Keratinocyte (primary cell): ENCODE data around the gene CDON. TPM values are rescaled to one million over a fixed set of nuclear protein-coding genes. Genes with fewer than 3 reads are reported as not detected.

Experiments
- DNase-seq: peaks from one replicate; pipeline ENCODE4 v3.0.0-alpha.2; 2011; ENCODE audit warnings: low read depth, missing footprints, low spot score
- FAIRE-seq: peaks from 2 replicates; lab custom pipeline; 2011; peaks lifted over from hg19 to GRCh38; lab: Jason Lieb, UNC
- H2AFZ ChIP-seq: 2 replicates; pipeline ENCODE4 v1.6.0; 2012; ENCODE audit warnings: low read length, control low read depth, inconsistent platforms; ENCODE audit not compliant: control insufficient read depth
- H3K27ac ChIP-seq: 2 replicates; pipeline ENCODE4 v1.5.1; 2011; ENCODE audit warnings: low read length; ENCODE audit not compliant: control insufficient read depth, insufficient read depth
- H3K27me3 ChIP-seq: 3 replicates; pipeline ENCODE4 v1.6.0; 2011; ENCODE audit warnings: low read length; ENCODE audit not compliant: control insufficient read depth, insufficient read depth; ENCODE audit errors: extremely low read depth
- H3K36me3 ChIP-seq, 2 experiments: 2 replicates in 1 of 2; 3 replicates in 1 of 2; pipeline ENCODE4 v1.5.1; 2011; ENCODE audit warnings: low read length in 2 of 2, mild to moderate bottlenecking in 1 of 2; ENCODE audit not compliant: control insufficient read depth in 2 of 2, insufficient read depth in 2 of 2; ENCODE audit errors: extremely low read depth in 1 of 2
- H3K4me1 ChIP-seq: 3 replicates; pipeline ENCODE4 v1.5.1; 2011; ENCODE audit warnings: low read length; ENCODE audit not compliant: control insufficient read depth, insufficient read depth; ENCODE audit errors: extremely low read depth
- H3K4me2 ChIP-seq: 3 replicates; pipeline ENCODE4 v1.6.0; 2011; ENCODE audit warnings: low read depth, low read length; ENCODE audit not compliant: control insufficient read depth, insufficient read depth; ENCODE audit errors: extremely low read depth
- H3K4me3 ChIP-seq, 3 experiments: fragments of 200-600 bp in 1 of 3; sonication (generic) in 1 of 3; 2 replicates in 2 of 3; 3 replicates in 1 of 3; pipeline ENCODE4 v1.5.1; 2011 to 2016; ENCODE audit warnings: low read length in 3 of 3, mild to moderate bottlenecking in 3 of 3, control low read depth in 2 of 3, inconsistent platforms in 1 of 3, low read depth in 1 of 3, mixed read lengths in 1 of 3, mixed run types in 1 of 3, moderate library complexity in 1 of 3; ENCODE audit not compliant: control insufficient read depth in 2 of 3, insufficient read depth in 2 of 3; ENCODE audit errors: extremely low read depth in 1 of 3
- H3K79me2 ChIP-seq: 2 replicates; pipeline ENCODE4 v1.6.0; 2012; ENCODE audit warnings: low read length; ENCODE audit not compliant: control insufficient read depth, insufficient read depth
- H3K9ac ChIP-seq: 3 replicates; pipeline ENCODE4 v1.6.0; 2011; ENCODE audit warnings: low read length; ENCODE audit not compliant: control insufficient read depth, insufficient read depth; ENCODE audit errors: extremely low read depth
- H3K9me1 ChIP-seq: 3 replicates; pipeline ENCODE4 v1.6.0; 2011; ENCODE audit warnings: low read length; ENCODE audit not compliant: control insufficient read depth, insufficient read depth; ENCODE audit errors: extremely low read depth
- H3K9me3 ChIP-seq: 2 replicates; pipeline ENCODE4 v1.5.1; 2012; ENCODE audit warnings: low read depth, low read length; ENCODE audit not compliant: control insufficient read depth
- H4K20me1 ChIP-seq: 3 replicates; pipeline ENCODE4 v1.6.0; 2011; ENCODE audit warnings: low read length; ENCODE audit not compliant: control insufficient read depth, insufficient read depth; ENCODE audit errors: extremely low read depth
- CTCF ChIP-seq, 3 experiments: IDR thresholded peaks in 1 of 3; conservative IDR thresholded peaks in 1 of 3; optimal IDR thresholded peaks in 1 of 3; 2 replicates in 2 of 3; 3 replicates in 1 of 3; pipeline versions ENCODE3 to v1.5.1; 2011; ENCODE audit warnings: low read length in 3 of 3, mild to moderate bottlenecking in 3 of 3, moderate library complexity in 2 of 3, control low read depth in 1 of 3, inconsistent platforms in 1 of 3; ENCODE audit not compliant: insufficient read depth in 2 of 3; ENCODE audit errors: extremely low read depth in 1 of 3
- EZH2 ChIP-seq: IDR thresholded peaks from one replicate; pipeline ENCODE4 v1.6.1; 2012; ENCODE audit warnings: inconsistent platforms, mild to moderate bottlenecking, low read length, moderate library complexity
- dilution Hi-C: fragments of 300-500 bp; cut with MboI; formaldehyde crosslinking; loops from one replicate; pipeline ENCODE4 v1.7.0; 2020; ENCODE audit warnings: low sequenced_read_pairs; ENCODE audit not compliant: extremely low pct_ligation_motif_present
- polyA plus RNA-seq, 5 experiments: library from polyadenylated mRNA; depleted of rRNA in 3 of 5; stranded (reverse) in 3 of 5; stranded (forward) in 1 of 5; unstranded in 1 of 5; fragments of >200 nt; gene quantifications; 1 replicate in 1 of 5; 2 replicates in 3 of 5; 3 replicates in 1 of 5; pipeline versions ENCODE4 v1.2.1 to v1.2.3, GENCODE V29; 2011 to 2012; ENCODE audit warnings: missing spikeins in 2 of 5, low read depth in 1 of 5, low replicate concordance in 1 of 5

The CDON gene
- polyA plus RNA-seq, 1 donor (not counting 4 experiments of a cell fraction or from before 2014, with no cell fraction given) = 1.0 TPM

DNA sequence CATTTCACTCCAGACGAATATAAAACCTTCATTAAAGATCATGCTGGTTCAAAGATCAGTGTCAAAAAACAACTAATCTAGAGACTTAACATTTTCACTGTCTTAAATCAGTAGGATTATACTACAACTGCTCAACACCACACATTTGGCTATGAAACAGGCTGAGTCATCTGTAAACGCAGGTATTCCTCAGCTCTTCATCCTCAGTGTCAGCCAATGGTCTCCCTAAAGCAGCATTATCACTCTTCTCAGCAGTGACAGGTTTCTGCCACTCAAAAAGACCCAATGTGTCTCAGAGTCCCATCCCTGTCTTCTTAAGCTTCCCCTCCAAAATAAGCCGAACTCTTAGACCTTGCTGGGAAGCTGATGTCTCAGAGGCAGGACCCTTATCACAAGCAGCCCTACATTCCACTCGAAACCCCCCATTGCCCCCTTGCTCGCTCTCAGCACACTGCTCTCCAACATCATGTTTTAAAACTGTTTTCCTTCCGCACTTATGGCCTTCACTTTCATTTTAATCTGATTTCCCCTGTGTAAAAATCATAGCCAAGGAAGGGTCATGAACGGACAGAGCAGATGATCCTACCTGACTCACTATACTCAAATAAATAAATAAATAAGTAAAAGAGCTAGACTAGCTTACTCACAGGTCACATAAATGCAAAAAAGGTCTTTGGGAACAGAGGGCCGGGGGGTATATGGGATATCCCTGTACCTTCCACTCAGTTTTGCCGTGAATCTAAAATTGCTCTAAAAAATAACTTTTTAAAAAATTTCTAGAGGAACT lies 23.0 kb downstream of the CDON start:
- H3K4me2 ChIP-seq = no peak overlapping the region
- dilution Hi-C loops = no loop called here
- H3K4me3 ChIP-seq = no peak overlapping the region
- DNase-seq = no peak
- H3K9ac ChIP-seq = no peak overlapping the region
- H2AFZ ChIP-seq = no peak overlapping the region
- H3K9me3 ChIP-seq = no peaks in the 10 kb centered on the region
- H3K27me3 ChIP-seq = no peaks in the 10 kb centered on the region
- no peaks in the 10 kb centered on the region for H3K79me2 ChIP-seq
- H4K20me1 ChIP-seq = no peaks in the 10 kb centered on the region
- no peaks in the 10 kb centered on the region for H3K4me1 ChIP-seq
- no peaks in the 10 kb centered on the region for H3K9me1 ChIP-seq
- FAIRE-seq = no peak
- no peak for TF ChIP-seq EZH2
- TF ChIP-seq CTCF (optimal IDR thresholded peaks at IDR 0.05 in 1 of 3, IDR thresholded peaks at IDR 0.05 in 1 of 3, conservative IDR thresholded peaks at IDR 0.05 in 1 of 3; ENCODE audit: extremely low read depth in 1 of 3, insufficient read depth in 2 of 3, low read length in 3 of 3) = no peak
- no peaks in the 10 kb centered on the region for H3K36me3 ChIP-seq
- no peak overlapping the region for H3K27ac ChIP-seq

DNA sequence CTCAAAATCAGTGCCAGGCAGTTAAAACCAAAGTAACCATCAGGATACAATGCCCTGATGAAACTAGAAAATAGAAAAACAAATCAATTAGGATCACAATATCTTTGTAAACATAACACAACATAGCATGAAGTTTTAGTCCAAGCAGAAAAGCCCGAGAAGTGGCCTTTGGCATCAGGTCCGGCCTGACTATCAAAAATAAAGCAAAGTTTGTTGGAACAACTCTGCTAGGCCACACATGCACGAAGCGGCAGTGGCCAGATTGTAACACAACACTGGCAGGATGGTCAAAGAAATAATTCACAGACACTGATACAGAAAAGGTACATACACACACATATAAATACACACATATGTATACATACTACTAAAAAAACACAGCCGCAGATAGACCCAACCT lies 26.9 kb downstream of the CDON start:
- Histone ChIP-seq H3K36me3 (no peaks in the 10 kb centered on the region), H4K20me1 (no peaks in the 10 kb centered on the region), H3K4me1 (no peaks in the 10 kb centered on the region), H3K9me1 (no peaks in the 10 kb centered on the region), H3K4me2 (no peak overlapping the region), H3K79me2 (no peaks in the 10 kb centered on the region), H3K27ac (no peak overlapping the region), H3K4me3 (no peak overlapping the region), H3K27me3 (no peaks in the 10 kb centered on the region), H3K9me3 (no peaks in the 10 kb centered on the region), H2AFZ (no peak overlapping the region), H3K9ac (no peak overlapping the region)
- FAIRE-seq (no peak), DNase-seq (no peak)
- dilution Hi-C loops = no loop called here
- TF ChIP-seq EZH2 (no peak), CTCF (optimal IDR thresholded peaks at IDR 0.05 in 1 of 3, IDR thresholded peaks at IDR 0.05 in 1 of 3, conservative IDR thresholded peaks at IDR 0.05 in 1 of 3; ENCODE audit: extremely low read depth in 1 of 3, insufficient read depth in 2 of 3, low read length in 3 of 3) (no peak)
